CD4-positive, alpha-beta memory T cell (primary cell): Measurements from ENCODE around the gene TRAK1. TPM values are rescaled to one million over a fixed set of nuclear protein-coding genes. Genes with fewer than 3 reads are reported as not detected.

Experiments used
- CTCF ChIA-PET: fragments of 350-600 bp; sonication (Branson Sonifier 250); formaldehyde crosslinking; loops from one replicate; lab custom pipeline; 2021; ENCODE audit warnings: inconsistent platforms; ENCODE audit not compliant: partially characterized antibody; lab: Charles Lee
- POLR2A ChIA-PET: fragments of 350-600 bp; sonication (Branson Sonifier 250); formaldehyde crosslinking; loops from one replicate; lab custom pipeline; 2021; ENCODE audit not compliant: partially characterized antibody; lab: Charles Lee
- DNase-seq, 5 donors: peaks; one replicate each; pipeline versions ENCODE4 v3.0.0 to v3.0.0-alpha.2; 2020 to 2022; ENCODE audit warnings: mixed read lengths in 1 of 5
- H3K27ac ChIP-seq: one replicate; pipeline ENCODE4 v1.7.0; 2013; ENCODE audit warnings: low read depth, low read length
- H3K27me3 ChIP-seq: 2 replicates; pipeline ENCODE4 v1.7.0; 2013; ENCODE audit warnings: mild to moderate bottlenecking, low read length, moderate library complexity; ENCODE audit not compliant: insufficient read depth
- H3K36me3 ChIP-seq: 2 replicates; pipeline ENCODE4 v1.7.0; 2013; ENCODE audit warnings: mild to moderate bottlenecking, low read length, moderate library complexity; ENCODE audit not compliant: insufficient read depth
- H3K4me1 ChIP-seq: 2 replicates; pipeline ENCODE4 v1.7.0; 2013; ENCODE audit warnings: mild to moderate bottlenecking, low read length, moderate library complexity; ENCODE audit not compliant: insufficient read depth
- H3K4me3 ChIP-seq, 2 donors: one replicate each; pipeline ENCODE4 v1.7.0; 2013; ENCODE audit warnings: low read length in 2 of 2, mild to moderate bottlenecking in 1 of 2
- H3K9me3 ChIP-seq, 2 donors: one replicate each; pipeline ENCODE4 v1.7.0; 2013; ENCODE audit warnings: low read length in 2 of 2, control low read depth in 1 of 2; ENCODE audit not compliant: control insufficient read depth in 1 of 2
- H3K27ac Mint-ChIP-seq, 7 donors: one replicate each; pipeline ENCODE4 v1.8.0; 2020 to 2021; ENCODE audit warnings: mixed read lengths in 7 of 7, mild to moderate bottlenecking in 6 of 7, inconsistent platforms in 3 of 7, moderate library complexity in 3 of 7
- H3K27me3 Mint-ChIP-seq, 2 donors: one replicate each; pipeline ENCODE4 v1.8.0; 2020 to 2021; ENCODE audit warnings: mixed read lengths in 2 of 2
- H3K36me3 Mint-ChIP-seq, 2 donors: one replicate each; pipeline ENCODE4 v1.8.0; 2020 to 2021; ENCODE audit warnings: mixed read lengths in 2 of 2, inconsistent platforms in 1 of 2, mild to moderate bottlenecking in 1 of 2
- H3K4me1 Mint-ChIP-seq, 4 donors: one replicate each; pipeline ENCODE4 v1.8.0; 2020 to 2021; ENCODE audit warnings: mixed read lengths in 4 of 4, mild to moderate bottlenecking in 1 of 4
- H3K4me3 Mint-ChIP-seq, 8 donors: one replicate each; pipeline ENCODE4 v1.8.0; 2020 to 2021; ENCODE audit warnings: mixed read lengths in 8 of 8, mild to moderate bottlenecking in 7 of 8, moderate library complexity in 6 of 8, inconsistent platforms in 3 of 8
- H3K9me3 Mint-ChIP-seq, 8 donors: one replicate each; pipeline ENCODE4 v1.8.0; 2020 to 2021; ENCODE audit warnings: mixed read lengths in 8 of 8, mild to moderate bottlenecking in 5 of 8, inconsistent platforms in 3 of 8, moderate library complexity in 1 of 8
- intact Hi-C: fragments of 100-400 bp; cut with micrococcal nuclease; formaldehyde crosslinking; loops from one replicate; pipeline ENCODE4 v1.15.1; 2023
- polyA plus RNA-seq, 2 donors: library from polyadenylated mRNA; unstranded; fragments of 300-500 nt; fragmentation: Illumina TruSeq; gene quantifications; one replicate each; pipeline ENCODE4 v1.2.3, GENCODE V29; 2021
- total RNA-seq, 2 experiments: library from RNA; stranded (reverse); gene quantifications; one replicate each; pipeline ENCODE4 v1.2.3, GENCODE V29; 2021

The TRAK1 gene
- total and polyA plus RNA-seq, 4 experiments from 2014 or later, result 3.4 to 17.2 (median 13.2) TPM

DNA sequence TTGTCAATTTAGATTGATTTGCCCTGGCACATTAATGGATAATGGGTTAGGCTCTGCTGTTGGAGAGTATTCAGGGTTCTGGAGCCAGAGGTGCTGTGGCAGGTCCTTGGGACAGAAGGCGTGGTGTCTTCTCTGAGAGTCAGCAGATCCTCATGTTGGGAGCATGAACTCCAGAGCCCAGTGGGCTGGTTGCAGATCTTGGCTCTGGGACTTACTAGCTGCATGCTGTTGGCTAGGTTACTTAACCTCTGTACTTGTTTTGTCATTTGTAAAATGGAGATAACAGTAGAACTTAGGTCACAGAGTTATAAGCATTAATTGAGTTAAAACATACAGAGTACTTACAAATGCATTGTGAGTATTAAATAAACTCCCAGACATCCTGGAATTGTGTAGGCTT lies 97.2 kb downstream of the TRAK1 start:
- Mint-ChIP-seq H3K4me3 (no peak overlapping the region), H3K36me3 (peaks cover 18 to 39% of the 10 kb centered on the region in 2 donors), H3K27ac (peak overlapping the region in 2 of 7 donors; percentile 30 to 77), H3K9me3 (no peaks in the 10 kb centered on the region), H3K4me1 (peaks cover 4 to 19% (median 10%) of the 10 kb centered on the region in 4 donors), H3K27me3 (no peaks in the 10 kb centered on the region)
- Histone ChIP-seq H3K36me3 (peaks cover 6% of the 10 kb centered on the region), H3K27ac (no peak overlapping the region), H3K4me3 (no peak overlapping the region), H3K9me3 (no peaks in the 10 kb centered on the region), H3K4me1 (no peaks in the 10 kb centered on the region), H3K27me3 (no peaks in the 10 kb centered on the region)
- intact Hi-C loops, result no loop called here
- DNase-seq, result no peak
- ChIA-PET CTCF (interaction anchor here (1.6 to 4.4 kb wide), 3 partner anchors 13 to 59 kb away, joined by 4 to 45 read pairs (median 28); no protein-coding TSS in a partner anchor), POLR2A (no interaction called here)

DNA sequence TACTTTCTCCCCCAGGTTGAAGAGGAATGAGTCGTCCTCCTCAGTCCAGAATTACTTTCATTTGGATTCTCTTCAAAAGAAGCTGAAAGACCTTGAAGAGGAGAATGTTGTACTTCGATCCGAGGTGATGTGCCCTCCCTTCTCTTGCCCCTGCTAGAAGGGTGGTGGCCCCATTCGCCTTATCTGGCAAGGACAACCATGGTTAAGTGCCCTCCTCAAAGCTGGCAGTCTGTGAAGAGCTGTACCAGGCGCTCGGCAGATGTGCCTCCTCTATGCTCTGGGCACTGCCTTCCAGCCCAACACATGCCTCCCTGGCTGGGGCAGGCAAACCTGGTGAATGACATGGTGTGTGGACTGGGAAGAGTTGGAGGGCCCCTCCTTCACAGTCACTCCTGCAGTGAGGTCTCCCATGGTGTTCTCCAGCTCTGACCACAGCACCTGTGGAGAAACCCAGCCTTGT lies 97.9 kb downstream of the TRAK1 start:
- Mint-ChIP-seq H3K27me3 (no peaks in the 10 kb centered on the region), H3K9me3 (no peaks in the 10 kb centered on the region), H3K4me3 (no peak overlapping the region), H3K4me1 (peaks cover 4 to 19% (median 10%) of the 10 kb centered on the region in 4 donors), H3K36me3 (peaks cover 23 to 44% of the 10 kb centered on the region in 2 donors), H3K27ac (peak overlapping the region in 2 of 7 donors; percentile 32 to 42)
- POLR2A ChIA-PET, result interaction anchor here (0.7 kb wide), 1 partner anchor 309 kb away, joined by 3 read pairs; no protein-coding TSS in a partner anchor
- Histone ChIP-seq H3K9me3 (no peaks in the 10 kb centered on the region), H3K4me1 (no peaks in the 10 kb centered on the region), H3K4me3 (no peak overlapping the region), H3K36me3 (peaks cover 6% of the 10 kb centered on the region), H3K27ac (no peak overlapping the region), H3K27me3 (no peaks in the 10 kb centered on the region)
- intact Hi-C loops, result no loop called here
- CTCF ChIA-PET, result interaction anchor here (0.9 to 4.4 kb wide), 8 partner anchors 8 to 58 kb away, joined by 3 to 45 read pairs (median 12); no protein-coding TSS in a partner anchor
- no peak for DNase-seq

DNA sequence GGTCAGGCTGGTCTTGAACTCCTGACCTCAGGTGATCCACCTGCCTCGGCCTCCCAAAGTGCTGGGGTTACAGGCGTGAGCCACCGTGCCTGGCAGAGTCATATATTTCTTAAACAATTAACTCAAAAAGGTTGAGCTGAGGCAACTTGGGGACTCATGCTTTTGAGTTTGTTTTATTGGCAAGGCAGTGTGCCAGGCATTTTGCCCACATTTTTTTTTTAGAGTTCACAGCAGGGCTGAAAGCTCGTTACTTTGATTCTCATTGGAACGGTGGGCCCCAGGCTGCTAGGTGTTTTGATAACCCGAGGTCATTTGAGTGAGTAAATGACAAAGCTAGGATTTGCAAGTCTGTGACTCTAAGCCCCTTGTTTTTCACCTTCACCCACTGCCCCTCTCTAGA lies 98.6 kb downstream of the TRAK1 start:
- no peak overlapping the region for H3K4me3 ChIP-seq
- H3K9me3 ChIP-seq, result no peaks in the 10 kb centered on the region
- H3K27me3 Mint-ChIP-seq, result no peaks in the 10 kb centered on the region
- intact Hi-C loops, result loop anchor here (5.0 kb wide), 1 partner anchor 1862 kb away; no protein-coding TSS in a partner anchor
- H3K36me3 ChIP-seq, result peaks cover 12% of the 10 kb centered on the region
- no peak overlapping the region for H3K27ac ChIP-seq
- H3K4me1 Mint-ChIP-seq, result peaks cover 4 to 19% (median 10%) of the 10 kb centered on the region in 4 donors
- CTCF ChIA-PET, result interaction anchor here (0.9 to 4.4 kb wide), 13 partner anchors 9 to 269 kb away, joined by 3 to 45 read pairs (median 19); no protein-coding TSS in a partner anchor
- H3K9me3 Mint-ChIP-seq, result no peaks in the 10 kb centered on the region
- no peaks in the 10 kb centered on the region for H3K27me3 ChIP-seq
- POLR2A ChIA-PET, result interaction anchor here (0.7 kb wide), 1 partner anchor 310 kb away, joined by 3 read pairs; no protein-coding TSS in a partner anchor
- H3K36me3 Mint-ChIP-seq, result peaks cover 25 to 45% of the 10 kb centered on the region in 2 donors
- DNase-seq, result no peak
- H3K27ac Mint-ChIP-seq, result peak overlapping the region in 1 of 7 donors; percentile 29
- no peak overlapping the region for H3K4me3 Mint-ChIP-seq
- H3K4me1 ChIP-seq, result no peaks in the 10 kb centered on the region

DNA sequence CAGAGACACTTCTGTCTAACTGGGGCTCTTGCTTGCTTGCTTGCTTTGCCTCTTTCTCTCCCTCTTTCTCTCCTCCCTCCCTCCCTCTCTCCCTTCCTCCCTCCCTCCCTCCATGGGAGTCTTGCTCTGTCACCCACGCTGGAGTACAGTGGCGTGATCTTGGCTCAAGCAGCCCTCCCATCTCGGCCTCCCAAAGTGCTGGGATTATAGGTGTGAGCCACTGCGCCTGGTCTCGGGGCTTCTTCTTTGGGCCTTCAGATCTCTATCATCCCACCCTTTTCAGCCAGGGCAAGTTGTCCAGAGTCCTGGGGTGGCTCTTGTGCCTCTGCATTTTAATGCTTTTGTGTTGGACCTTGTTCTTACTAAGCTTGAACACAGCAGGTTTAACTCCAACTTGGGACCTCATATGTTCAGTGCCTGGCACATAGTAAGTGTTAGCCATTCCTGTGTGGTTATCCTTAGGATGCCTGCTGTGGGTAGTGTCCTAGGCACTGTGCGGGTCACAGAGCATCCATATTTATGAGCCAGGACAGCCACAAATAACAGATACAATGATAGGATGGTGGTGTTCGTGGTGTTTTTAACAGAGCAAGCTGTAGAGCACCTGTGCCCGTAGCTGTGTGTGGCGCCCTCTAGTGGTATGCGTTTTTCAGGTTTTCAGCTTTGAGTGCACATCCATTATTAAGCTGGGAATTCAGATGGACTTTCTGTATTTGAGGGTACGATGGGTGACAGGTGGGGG lies 99.7 kb downstream of the TRAK1 start:
- CTCF ChIA-PET, result interaction anchor here (0.6 to 4.4 kb wide), 52 partner anchors 8 to 1977 kb away, joined by 3 to 45 read pairs (median 4); no protein-coding TSS in a partner anchor
- no peaks in the 10 kb centered on the region for H3K9me3 ChIP-seq
- Mint-ChIP-seq H3K27me3 (no peaks in the 10 kb centered on the region), H3K4me1 (peaks cover 4 to 19% (median 10%) of the 10 kb centered on the region in 4 donors), H3K4me3 (no peak overlapping the region), H3K27ac (peak overlapping the region in 5 of 7 donors; percentile 10 to 61 (median 51)), H3K36me3 (peaks cover 37 to 51% of the 10 kb centered on the region in 2 donors), H3K9me3 (no peaks in the 10 kb centered on the region)
- H3K27ac ChIP-seq, result no peak overlapping the region
- intact Hi-C loops, result loop anchor here (1.0 to 5.0 kb wide), 2 partner anchors 74 to 1864 kb away; no protein-coding TSS in a partner anchor
- H3K27me3 ChIP-seq, result no peaks in the 10 kb centered on the region
- peak; percentile 49 to 61 (median 52) for DNase-seq
- POLR2A ChIA-PET, result no interaction called here
- H3K4me1 ChIP-seq, result no peaks in the 10 kb centered on the region
- peaks cover 16% of the 10 kb centered on the region for H3K36me3 ChIP-seq
- no peak overlapping the region for H3K4me3 ChIP-seq

DNA sequence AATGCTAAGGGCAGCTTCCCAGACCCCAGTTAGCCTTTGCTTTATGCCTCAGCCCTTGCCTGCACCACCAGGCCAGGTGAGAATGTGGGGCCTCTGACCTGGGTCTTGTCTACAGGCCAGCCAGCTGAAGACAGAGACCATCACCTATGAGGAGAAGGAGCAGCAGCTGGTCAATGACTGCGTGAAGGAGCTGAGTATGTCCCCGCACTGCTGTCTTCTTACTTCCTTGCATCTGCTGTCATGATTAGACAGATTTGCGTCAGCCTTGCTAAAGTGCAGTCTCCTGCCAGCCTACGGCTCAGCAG lies 100.2 kb downstream of the TRAK1 start:
- H3K9me3 ChIP-seq, result no peaks in the 10 kb centered on the region
- H3K27me3 ChIP-seq, result no peaks in the 10 kb centered on the region
- CTCF ChIA-PET, result interaction anchor here (0.6 to 4.4 kb wide), 50 partner anchors 9 to 1977 kb away, joined by 3 to 45 read pairs (median 4); no protein-coding TSS in a partner anchor
- peaks cover 16% of the 10 kb centered on the region for H3K36me3 ChIP-seq
- no peaks in the 10 kb centered on the region for H3K4me1 ChIP-seq
- H3K4me3 Mint-ChIP-seq, result no peak overlapping the region
- peak overlapping the region in 4 of 7 donors; percentile 10 to 61 (median 49) for H3K27ac Mint-ChIP-seq
- H3K36me3 Mint-ChIP-seq, result peaks cover 41 to 55% of the 10 kb centered on the region in 2 donors
- H3K4me1 Mint-ChIP-seq, result peaks cover 4 to 19% (median 10%) of the 10 kb centered on the region in 4 donors
- intact Hi-C loops, result loop anchor here (1.0 to 5.0 kb wide), 2 partner anchors 74 to 1864 kb away; no protein-coding TSS in a partner anchor
- H3K27ac ChIP-seq, result no peak overlapping the region
- H3K9me3 Mint-ChIP-seq, result no peaks in the 10 kb centered on the region
- H3K27me3 Mint-ChIP-seq, result no peaks in the 10 kb centered on the region
- POLR2A ChIA-PET, result no interaction called here
- no peak overlapping the region for H3K4me3 ChIP-seq
- no peak for DNase-seq

DNA sequence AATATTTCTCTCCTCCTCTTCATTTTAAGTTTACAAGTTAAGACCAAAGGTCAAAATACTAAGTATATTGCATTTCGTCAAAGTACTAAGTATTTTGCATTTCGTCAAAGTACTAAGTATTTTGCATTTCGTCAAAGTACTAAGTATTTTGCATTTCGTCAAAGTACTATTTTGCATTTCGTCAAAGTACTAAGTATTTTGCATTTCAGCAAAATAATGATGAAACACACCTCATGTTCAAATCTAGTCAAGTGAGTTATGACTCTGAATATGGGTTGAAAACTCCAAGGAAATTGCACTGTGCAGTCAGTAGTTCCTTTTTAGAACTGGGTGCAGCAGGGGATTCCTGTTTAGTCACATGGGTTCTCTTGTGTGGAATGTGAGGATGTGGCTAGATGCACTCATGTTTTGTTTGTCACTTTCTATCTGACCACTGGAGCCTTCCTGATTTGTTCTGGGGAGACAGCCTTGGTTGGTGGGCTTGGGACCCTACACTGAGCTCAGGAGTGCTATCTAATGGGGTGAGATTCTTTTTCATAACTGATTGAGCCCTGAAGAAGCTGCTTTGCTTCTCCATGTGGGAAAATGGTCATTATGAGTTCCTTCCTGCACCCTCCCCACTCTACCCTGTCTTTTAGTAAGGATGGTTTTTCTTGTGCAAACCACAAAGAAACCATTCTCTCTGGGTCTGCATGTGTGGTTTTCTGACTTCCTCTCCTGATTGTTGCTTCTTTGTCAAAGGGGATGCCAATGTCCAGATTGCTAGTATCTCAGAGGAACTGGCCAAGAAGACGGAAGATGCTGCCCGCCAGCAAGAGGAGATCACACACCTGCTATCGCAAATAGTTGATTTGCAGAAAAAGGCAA lies 101.4 kb downstream of the TRAK1 start:
- no peak for DNase-seq
- Mint-ChIP-seq H3K27me3 (no peaks in the 10 kb centered on the region), H3K4me3 (no peak overlapping the region), H3K4me1 (peaks cover 4 to 19% (median 10%) of the 10 kb centered on the region in 4 donors), H3K9me3 (no peaks in the 10 kb centered on the region), H3K27ac (peak overlapping the region in 5 of 7 donors; percentile 6 to 77 (median 70)), H3K36me3 (peaks cover 46 to 60% of the 10 kb centered on the region in 2 donors)
- ChIA-PET CTCF (interaction anchor here (0.6 to 4.4 kb wide), 25 partner anchors 9 to 1864 kb away, joined by 3 to 45 read pairs (median 9); no protein-coding TSS in a partner anchor), POLR2A (no interaction called here)
- Histone ChIP-seq H3K36me3 (peaks cover 16% of the 10 kb centered on the region), H3K27me3 (no peaks in the 10 kb centered on the region), H3K4me3 (no peak overlapping the region), H3K4me1 (no peaks in the 10 kb centered on the region), H3K9me3 (no peaks in the 10 kb centered on the region), H3K27ac (no peak overlapping the region)
- intact Hi-C loops, result loop anchor here (5.0 kb wide), 1 partner anchor 1865 kb away; no protein-coding TSS in a partner anchor
